ENCODE data around the gene OPTC.

GRCh38 chr1:203558064-203558760 is 64.3 kb downstream of the OPTC start:
- TF ChIP-seq, protein P1, sequence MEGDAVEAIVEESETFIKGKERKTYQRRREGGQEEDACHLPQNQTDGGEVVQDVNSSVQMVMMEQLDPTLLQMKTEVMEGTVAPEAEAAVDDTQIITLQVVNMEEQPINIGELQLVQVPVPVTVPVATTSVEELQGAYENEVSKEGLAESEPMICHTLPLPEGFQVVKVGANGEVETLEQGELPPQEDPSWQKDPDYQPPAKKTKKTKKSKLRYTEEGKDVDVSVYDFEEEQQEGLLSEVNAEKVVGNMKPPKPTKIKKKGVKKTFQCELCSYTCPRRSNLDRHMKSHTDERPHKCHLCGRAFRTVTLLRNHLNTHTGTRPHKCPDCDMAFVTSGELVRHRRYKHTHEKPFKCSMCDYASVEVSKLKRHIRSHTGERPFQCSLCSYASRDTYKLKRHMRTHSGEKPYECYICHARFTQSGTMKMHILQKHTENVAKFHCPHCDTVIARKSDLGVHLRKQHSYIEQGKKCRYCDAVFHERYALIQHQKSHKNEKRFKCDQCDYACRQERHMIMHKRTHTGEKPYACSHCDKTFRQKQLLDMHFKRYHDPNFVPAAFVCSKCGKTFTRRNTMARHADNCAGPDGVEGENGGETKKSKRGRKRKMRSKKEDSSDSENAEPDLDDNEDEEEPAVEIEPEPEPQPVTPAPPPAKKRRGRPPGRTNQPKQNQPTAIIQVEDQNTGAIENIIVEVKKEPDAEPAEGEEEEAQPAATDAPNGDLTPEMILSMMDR (IDR thresholded peaks at IDR 0.05 in 8 of 11, conservative IDR thresholded peaks at IDR 0.05 in 3 of 11) = no peak
- peak in 1 of 3 donors; percentile 37 for TF ChIP-seq POLR2AphosphoS5 (IDR thresholded peaks at IDR 0.05)
